ENCODE data around the gene INPP5E. TPM values are rescaled to one million over a fixed set of nuclear protein-coding genes. Genes with fewer than 3 reads are reported as not detected.

The INPP5E gene
- total RNA-seq, 1 donor from 2014 or later: 23.3 TPM

- DNase-seq (ENCODE audit: low spot score in 2 of 2, unreplicated experiment in 2 of 2): no peak
- peaks cover 52% of the 10 kb centered on the region for H3K36me3 Mint-ChIP-seq
- H3K4me3 Mint-ChIP-seq: no peak overlapping the region
- TF ChIP-seq, protein P1, sequence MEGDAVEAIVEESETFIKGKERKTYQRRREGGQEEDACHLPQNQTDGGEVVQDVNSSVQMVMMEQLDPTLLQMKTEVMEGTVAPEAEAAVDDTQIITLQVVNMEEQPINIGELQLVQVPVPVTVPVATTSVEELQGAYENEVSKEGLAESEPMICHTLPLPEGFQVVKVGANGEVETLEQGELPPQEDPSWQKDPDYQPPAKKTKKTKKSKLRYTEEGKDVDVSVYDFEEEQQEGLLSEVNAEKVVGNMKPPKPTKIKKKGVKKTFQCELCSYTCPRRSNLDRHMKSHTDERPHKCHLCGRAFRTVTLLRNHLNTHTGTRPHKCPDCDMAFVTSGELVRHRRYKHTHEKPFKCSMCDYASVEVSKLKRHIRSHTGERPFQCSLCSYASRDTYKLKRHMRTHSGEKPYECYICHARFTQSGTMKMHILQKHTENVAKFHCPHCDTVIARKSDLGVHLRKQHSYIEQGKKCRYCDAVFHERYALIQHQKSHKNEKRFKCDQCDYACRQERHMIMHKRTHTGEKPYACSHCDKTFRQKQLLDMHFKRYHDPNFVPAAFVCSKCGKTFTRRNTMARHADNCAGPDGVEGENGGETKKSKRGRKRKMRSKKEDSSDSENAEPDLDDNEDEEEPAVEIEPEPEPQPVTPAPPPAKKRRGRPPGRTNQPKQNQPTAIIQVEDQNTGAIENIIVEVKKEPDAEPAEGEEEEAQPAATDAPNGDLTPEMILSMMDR (IDR thresholded peaks at IDR 0.05; ENCODE audit: unreplicated experiment): no peak
- H3K27ac Mint-ChIP-seq: no peak overlapping the region
- H3K4me1 Mint-ChIP-seq: no peaks in the 10 kb centered on the region
- no peaks in the 10 kb centered on the region for H3K9me3 Mint-ChIP-seq
- H3K27me3 Mint-ChIP-seq (ENCODE audit: low read depth): no peaks in the 10 kb centered on the region
These were observed 21.2 kb upstream of the INPP5E start for GRCh38 chr9:136460772-136461325.

- TF ChIP-seq, protein P1 (IDR thresholded peaks at IDR 0.05; ENCODE audit: unreplicated experiment): no peak
- H3K4me1 Mint-ChIP-seq: no peaks in the 10 kb centered on the region
- peaks cover 49% of the 10 kb centered on the region for H3K36me3 Mint-ChIP-seq
- H3K4me3 Mint-ChIP-seq: no peak overlapping the region
- no peaks in the 10 kb centered on the region for H3K9me3 Mint-ChIP-seq
- no peaks in the 10 kb centered on the region for H3K27me3 Mint-ChIP-seq (ENCODE audit: low read depth)
- DNase-seq (ENCODE audit: low spot score in 2 of 2, unreplicated experiment in 2 of 2): no peak
- H3K27ac Mint-ChIP-seq: no peak overlapping the region
These were observed 19.8 kb upstream of the INPP5E start for GRCh38 chr9:136459425-136459824.

- TF ChIP-seq, protein P1 (IDR thresholded peaks at IDR 0.05; ENCODE audit: unreplicated experiment): no peak
- H3K36me3 Mint-ChIP-seq: peaks cover 53% of the 10 kb centered on the region
- H3K4me1 Mint-ChIP-seq: no peaks in the 10 kb centered on the region
- no peak overlapping the region for H3K27ac Mint-ChIP-seq
- no peak overlapping the region for H3K4me3 Mint-ChIP-seq
- no peaks in the 10 kb centered on the region for H3K27me3 Mint-ChIP-seq (ENCODE audit: low read depth)
- H3K9me3 Mint-ChIP-seq: no peaks in the 10 kb centered on the region
- DNase-seq (ENCODE audit: low spot score in 2 of 2, unreplicated experiment in 2 of 2): no peak
These were observed 17.7 kb upstream of the INPP5E start for GRCh38 chr9:136457326-136457725.

DNA sequence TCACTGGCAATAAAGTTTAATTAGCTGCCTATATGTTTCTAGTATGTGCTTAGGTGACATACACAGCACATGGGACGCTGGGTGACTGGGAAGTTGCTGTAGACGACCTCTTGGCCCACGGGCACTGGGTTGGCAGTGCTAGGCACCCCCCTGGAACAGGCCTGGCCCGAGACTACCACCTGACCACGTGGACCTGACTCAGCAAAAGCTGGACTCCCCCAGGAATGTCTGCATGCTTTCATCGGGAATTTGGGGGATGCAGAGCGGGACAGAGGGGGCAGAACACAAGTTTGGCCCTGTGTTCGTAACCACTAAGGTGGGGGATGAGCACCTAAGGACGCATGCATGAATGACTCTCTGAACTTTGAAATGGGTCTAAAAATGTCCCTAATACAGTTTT lies 16.6 kb upstream of the INPP5E start:
- H3K36me3 Mint-ChIP-seq: peaks cover 46% of the 10 kb centered on the region
- H3K4me1 Mint-ChIP-seq: no peaks in the 10 kb centered on the region
- H3K27me3 Mint-ChIP-seq (ENCODE audit: low read depth): no peaks in the 10 kb centered on the region
- DNase-seq (ENCODE audit: low spot score in 2 of 2, unreplicated experiment in 2 of 2): no peak
- TF ChIP-seq, protein P1 (IDR thresholded peaks at IDR 0.05; ENCODE audit: unreplicated experiment): no peak
- no peak overlapping the region for H3K27ac Mint-ChIP-seq
- no peak overlapping the region for H3K4me3 Mint-ChIP-seq
- no peaks in the 10 kb centered on the region for H3K9me3 Mint-ChIP-seq

- H3K4me1 Mint-ChIP-seq: no peaks in the 10 kb centered on the region
- DNase-seq (ENCODE audit: low spot score in 2 of 2, unreplicated experiment in 2 of 2): no peak
- no peak overlapping the region for H3K27ac Mint-ChIP-seq
- H3K36me3 Mint-ChIP-seq: peaks cover 43% of the 10 kb centered on the region
- no peak overlapping the region for H3K4me3 Mint-ChIP-seq
- no peaks in the 10 kb centered on the region for H3K27me3 Mint-ChIP-seq (ENCODE audit: low read depth)
- TF ChIP-seq, protein P1 (IDR thresholded peaks at IDR 0.05; ENCODE audit: unreplicated experiment): no peak
- no peaks in the 10 kb centered on the region for H3K9me3 Mint-ChIP-seq
These were observed 15.7 kb upstream of the INPP5E start for GRCh38 chr9:136455043-136456002.
